KOPT-K1 (cell line): ENCODE data around the gene PACSIN2.

Experiments
- H3K27ac ChIP-seq: fragments of 200-600 bp; sonication (generic); 2 replicates; pipeline ENCODE4 v1.5.1; 2016; ENCODE audit warnings: antibody characterized with exemption, mild to moderate bottlenecking, low read depth, low read length; ENCODE audit not compliant: poor library complexity, severe bottlenecking
- H3K36me3 ChIP-seq: fragments of 200-600 bp; sonication (generic); 2 replicates; pipeline ENCODE4 v1.5.1; 2017; ENCODE audit warnings: antibody characterized with exemption, mild to moderate bottlenecking, low read length, moderate library complexity; ENCODE audit not compliant: insufficient read depth
- H3K9me3 ChIP-seq: fragments of 200-600 bp; sonication (generic); 2 replicates; pipeline ENCODE4 v1.5.1; 2017; ENCODE audit warnings: antibody characterized with exemption, low read length, mild to moderate bottlenecking; ENCODE audit not compliant: insufficient read depth, poor library complexity, severe bottlenecking

Gene PACSIN2

GRCh38 chr22:42912059-42912458, 102.9 kb downstream of the PACSIN2 start:
- peaks cover 19% of the 10 kb centered on the region; the same call in 1 of the 2 replicates for H3K36me3 ChIP-seq
- H3K9me3 ChIP-seq, result no peaks in the 10 kb centered on the region
- no peak overlapping the region for H3K27ac ChIP-seq

GRCh38 chr22:42910221-42910942, 104.6 kb downstream of the PACSIN2 start:
- H3K9me3 ChIP-seq, result no peaks in the 10 kb centered on the region
- H3K27ac ChIP-seq, result no peak overlapping the region
- H3K36me3 ChIP-seq, result peaks cover 19% of the 10 kb centered on the region; the same call in 1 of the 2 replicates

GRCh38 chr22:42909363-42910058, 105.4 kb downstream of the PACSIN2 start:
- H3K36me3 ChIP-seq, result peaks cover 19% of the 10 kb centered on the region; the same call in 1 of the 2 replicates
- H3K9me3 ChIP-seq, result no peaks in the 10 kb centered on the region
- no peak overlapping the region for H3K27ac ChIP-seq

GRCh38 chr22:42908374-42908746, 106.6 kb downstream of the PACSIN2 start:
- H3K27ac ChIP-seq, result no peak overlapping the region
- no peaks in the 10 kb centered on the region for H3K9me3 ChIP-seq
- H3K36me3 ChIP-seq, result peaks cover 19% of the 10 kb centered on the region; the same call in 1 of the 2 replicates

- peaks cover 19% of the 10 kb centered on the region; the same call in 1 of the 2 replicates for H3K36me3 ChIP-seq
- H3K27ac ChIP-seq, result no peak overlapping the region
- no peaks in the 10 kb centered on the region for H3K9me3 ChIP-seq
Observed at GRCh38 chr22:42907404-42908373, 107.3 kb downstream of the PACSIN2 start.

GRCh38 chr22:42906605-42907348, 108.2 kb downstream of the PACSIN2 start:
- no peak overlapping the region for H3K27ac ChIP-seq

GRCh38 chr22:42905702-42906183, 109.2 kb downstream of the PACSIN2 start:
- Histone ChIP-seq H3K27ac (no peak overlapping the region), H3K9me3 (no peaks in the 10 kb centered on the region), H3K36me3 (peaks cover 22% of the 10 kb centered on the region; the same call in 1 of the 2 replicates)

More at GRCh38 chr22:42906605-42907348, 108.2 kb downstream of the PACSIN2 start:
- H3K36me3 ChIP-seq, result peaks cover 19% of the 10 kb centered on the region; the same call in 1 of the 2 replicates
- H3K9me3 ChIP-seq, result no peaks in the 10 kb centered on the region

- Histone ChIP-seq H3K9me3 (no peaks in the 10 kb centered on the region), H3K36me3 (peaks cover 19% of the 10 kb centered on the region; the same call in 1 of the 2 replicates), H3K27ac (no peak overlapping the region)
Observed at GRCh38 chr22:42905217-42905616, 109.7 kb downstream of the PACSIN2 start.

GRCh38 chr22:42904050-42904449, 110.9 kb downstream of the PACSIN2 start:
- 0 out of 2 replicates have a peak, but pooled peaks cover 9% of the 10 kb centered on the region for H3K36me3 ChIP-seq
- no peaks in the 10 kb centered on the region for H3K9me3 ChIP-seq
- H3K27ac ChIP-seq, result no peak overlapping the region

- Histone ChIP-seq H3K27ac (no peak overlapping the region), H3K36me3 (0 out of 2 replicates have a peak, but pooled peaks cover 9% of the 10 kb centered on the region), H3K9me3 (no peaks in the 10 kb centered on the region)
Observed at GRCh38 chr22:42902875-42903510, 112.0 kb downstream of the PACSIN2 start.

GRCh38 chr22:42901790-42902508, 113.0 kb downstream of the PACSIN2 start:
- 0 out of 2 replicates have a peak, but pooled peaks cover 9% of the 10 kb centered on the region for H3K36me3 ChIP-seq
- no peak overlapping the region for H3K27ac ChIP-seq
- H3K9me3 ChIP-seq, result no peaks in the 10 kb centered on the region

GRCh38 chr22:42897960-42898359, 117.0 kb downstream of the PACSIN2 start:
- no peak overlapping the region for H3K27ac ChIP-seq
- no peaks in the 10 kb centered on the region for H3K9me3 ChIP-seq
- 0 out of 2 replicates have a peak, but pooled peaks cover 9% of the 10 kb centered on the region for H3K36me3 ChIP-seq

- H3K9me3 ChIP-seq, result no peaks in the 10 kb centered on the region
- no peak overlapping the region for H3K27ac ChIP-seq
- peaks cover 22% of the 10 kb centered on the region; the same call in 1 of the 2 replicates for H3K36me3 ChIP-seq
Observed at GRCh38 chr22:42895541-42895981, 119.4 kb downstream of the PACSIN2 start.
